Suprapubic skin (tissue), 4 donors: Measurements from ENCODE around the gene CCDC8. TPM values are rescaled to one million over a fixed set of nuclear protein-coding genes. Genes with fewer than 3 reads are reported as not detected.
A peak's percentile ranks its signal among the peaks of the same experiment; 100 is the strongest.

Source experiments
- DNase-seq, 2 donors: peaks; one replicate each; pipeline ENCODE4 v3.0.0-alpha.2; 2019; ENCODE audit warnings: low spot score in 2 of 2
- H3K27ac ChIP-seq: fragments of 200-600 bp; sonication (generic); one replicate; pipeline ENCODE4 v1.5.1; 2019
- H3K27me3 ChIP-seq: fragments of 200-600 bp; sonication (generic); one replicate; pipeline ENCODE4 v1.5.1; 2019
- H3K36me3 ChIP-seq: fragments of 200-600 bp; sonication (generic); one replicate; pipeline ENCODE4 v1.5.1; 2019
- H3K4me1 ChIP-seq: fragments of 200-600 bp; sonication (generic); one replicate; pipeline ENCODE4 v1.5.1; 2019
- H3K4me3 ChIP-seq: fragments of 200-600 bp; sonication (generic); one replicate; pipeline ENCODE4 v1.5.1; 2019; ENCODE audit warnings: mild to moderate bottlenecking
- H3K9me3 ChIP-seq: fragments of 200-600 bp; sonication (generic); one replicate; pipeline ENCODE4 v1.5.1; 2019
- EP300 ChIP-seq: sonication (generic); formaldehyde crosslinking; IDR thresholded peaks from one replicate; pipeline ENCODE4 v1.6.1; 2017; ENCODE audit warnings: antibody characterized with exemption
- POLR2A ChIP-seq, 2 donors: fragments of 450-650 bp; IDR thresholded peaks; one replicate each; pipeline ENCODE4 v1.6.1; 2017; ENCODE audit warnings: antibody characterized with exemption in 2 of 2, mild to moderate bottlenecking in 2 of 2, moderate library complexity in 2 of 2
- POLR2AphosphoS5 ChIP-seq, 3 donors: sonication (generic); formaldehyde crosslinking; IDR thresholded peaks; one replicate each; pipeline ENCODE4 v1.6.1; 2017; ENCODE audit warnings: antibody characterized with exemption in 3 of 3
- WGBS: methylation state at CpG from one replicate; pipeline ENCODE4 v1.1.5; 2018; 5-methylcytosine and 5-hydroxymethylcytosine counted together
- total RNA-seq, 4 donors: library from RNA; depleted of rRNA; stranded (reverse); fragments of >200 nt; gene quantifications; one replicate each; pipeline ENCODE4 v1.1.0, GENCODE V29; 2016
- TF ChIP-seq, protein P1 (sequence below), 2 donors: fragments of 200-600 bp in 1 of 2; fragments of 450-650 bp in 1 of 2; sonication (generic) in 1 of 2; IDR thresholded peaks; one replicate each; pipeline ENCODE4 v1.5.1; 2016 to 2019; ENCODE audit warnings: antibody characterized with exemption in 2 of 2, mild to moderate bottlenecking in 1 of 2, moderate library complexity in 1 of 2

Gene CCDC8
- total RNA-seq, 4 donors from 2014 or later: 1.6 to 6.5 (median 3.3) TPM

DNA sequence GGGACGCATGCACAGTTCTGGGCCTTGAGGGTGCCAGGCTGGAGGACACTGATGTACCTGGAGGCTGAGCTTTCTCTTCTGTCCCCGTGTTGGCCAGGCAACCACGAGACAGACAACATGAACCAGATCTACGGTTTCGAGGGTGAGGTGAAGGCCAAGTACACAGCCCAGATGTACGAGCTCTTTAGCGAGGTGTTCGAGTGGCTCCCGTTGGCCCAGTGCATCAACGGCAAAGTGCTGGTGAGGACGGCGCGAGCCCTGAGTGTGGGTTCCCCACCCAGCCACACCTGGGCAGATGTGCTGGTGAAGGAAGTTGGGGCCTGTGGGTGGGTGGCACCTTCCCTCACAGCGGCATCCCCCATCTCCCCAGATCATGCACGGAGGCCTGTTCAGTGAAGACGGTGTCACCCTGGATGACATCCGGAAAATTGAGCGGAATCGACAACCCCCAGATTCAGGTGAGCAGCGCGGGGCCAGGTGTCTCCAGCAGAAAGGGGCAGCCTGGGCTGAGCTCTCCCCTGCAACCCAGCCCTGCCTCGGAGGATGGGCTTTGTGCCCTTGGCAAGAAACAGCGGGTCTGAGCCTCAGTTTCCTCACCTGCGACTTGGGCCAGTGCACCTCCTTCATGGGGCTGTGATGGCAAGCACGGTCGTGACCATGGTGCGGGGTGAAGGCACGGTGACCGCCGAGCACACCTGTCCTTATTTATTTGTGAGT is 26.2 kb downstream of the CCDC8 start:
- H3K9me3 ChIP-seq: no peaks in the 10 kb centered on the region
- H3K4me1 ChIP-seq: peaks cover 9% of the 10 kb centered on the region
- H3K27ac ChIP-seq: no peak overlapping the region
- 96% methylated on average over 22 of the region's 30 CpGs for WGBS
- no peaks in the 10 kb centered on the region for H3K27me3 ChIP-seq
- no peak overlapping the region for H3K4me3 ChIP-seq
- DNase-seq: peak in 1 of 2 donors; percentile 49
- TF ChIP-seq, protein P1, sequence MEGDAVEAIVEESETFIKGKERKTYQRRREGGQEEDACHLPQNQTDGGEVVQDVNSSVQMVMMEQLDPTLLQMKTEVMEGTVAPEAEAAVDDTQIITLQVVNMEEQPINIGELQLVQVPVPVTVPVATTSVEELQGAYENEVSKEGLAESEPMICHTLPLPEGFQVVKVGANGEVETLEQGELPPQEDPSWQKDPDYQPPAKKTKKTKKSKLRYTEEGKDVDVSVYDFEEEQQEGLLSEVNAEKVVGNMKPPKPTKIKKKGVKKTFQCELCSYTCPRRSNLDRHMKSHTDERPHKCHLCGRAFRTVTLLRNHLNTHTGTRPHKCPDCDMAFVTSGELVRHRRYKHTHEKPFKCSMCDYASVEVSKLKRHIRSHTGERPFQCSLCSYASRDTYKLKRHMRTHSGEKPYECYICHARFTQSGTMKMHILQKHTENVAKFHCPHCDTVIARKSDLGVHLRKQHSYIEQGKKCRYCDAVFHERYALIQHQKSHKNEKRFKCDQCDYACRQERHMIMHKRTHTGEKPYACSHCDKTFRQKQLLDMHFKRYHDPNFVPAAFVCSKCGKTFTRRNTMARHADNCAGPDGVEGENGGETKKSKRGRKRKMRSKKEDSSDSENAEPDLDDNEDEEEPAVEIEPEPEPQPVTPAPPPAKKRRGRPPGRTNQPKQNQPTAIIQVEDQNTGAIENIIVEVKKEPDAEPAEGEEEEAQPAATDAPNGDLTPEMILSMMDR (IDR thresholded peaks at IDR 0.05): no peak
- TF ChIP-seq EP300 (no peak), POLR2AphosphoS5 (IDR thresholded peaks at IDR 0.05) (no peak), POLR2A (IDR thresholded peaks at IDR 0.05) (no peak)
- peaks cover 85% of the 10 kb centered on the region for H3K36me3 ChIP-seq

DNA sequence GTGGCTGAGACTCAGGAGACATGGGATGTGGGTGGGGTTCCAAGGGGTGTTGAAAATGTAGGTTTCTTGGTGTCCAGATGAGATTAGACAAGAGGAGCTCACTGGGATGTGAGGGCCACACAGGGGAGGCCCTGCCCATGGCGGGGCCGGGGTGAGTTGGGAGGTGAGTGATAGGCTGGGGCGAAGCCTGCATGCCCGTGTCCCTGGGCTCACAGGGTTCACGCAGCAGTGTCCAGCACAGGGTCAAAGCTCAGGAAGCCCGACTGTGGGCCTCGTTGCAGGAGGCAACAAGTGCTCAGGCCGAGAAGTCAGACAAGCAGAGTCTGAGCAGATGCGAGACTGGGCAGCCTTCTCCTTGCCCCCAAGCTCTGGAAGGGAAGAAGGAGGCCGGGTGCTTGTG is 27.2 kb downstream of the CCDC8 start:
- H3K36me3 ChIP-seq: peaks cover 82% of the 10 kb centered on the region
- no peaks in the 10 kb centered on the region for H3K9me3 ChIP-seq
- no peak overlapping the region for H3K4me3 ChIP-seq
- H3K27me3 ChIP-seq: no peaks in the 10 kb centered on the region
- peak; percentile 26 to 46 for DNase-seq
- no peak for TF ChIP-seq EP300
- no peak for TF ChIP-seq POLR2AphosphoS5 (IDR thresholded peaks at IDR 0.05)
- no peak for TF ChIP-seq POLR2A (IDR thresholded peaks at IDR 0.05)
- TF ChIP-seq, protein P1 (IDR thresholded peaks at IDR 0.05): no peak
- H3K4me1 ChIP-seq: peaks cover 7% of the 10 kb centered on the region
- 92% methylated on average over 10 of the region's 10 CpGs for WGBS
- H3K27ac ChIP-seq: peak overlapping the region; percentile 2

DNA sequence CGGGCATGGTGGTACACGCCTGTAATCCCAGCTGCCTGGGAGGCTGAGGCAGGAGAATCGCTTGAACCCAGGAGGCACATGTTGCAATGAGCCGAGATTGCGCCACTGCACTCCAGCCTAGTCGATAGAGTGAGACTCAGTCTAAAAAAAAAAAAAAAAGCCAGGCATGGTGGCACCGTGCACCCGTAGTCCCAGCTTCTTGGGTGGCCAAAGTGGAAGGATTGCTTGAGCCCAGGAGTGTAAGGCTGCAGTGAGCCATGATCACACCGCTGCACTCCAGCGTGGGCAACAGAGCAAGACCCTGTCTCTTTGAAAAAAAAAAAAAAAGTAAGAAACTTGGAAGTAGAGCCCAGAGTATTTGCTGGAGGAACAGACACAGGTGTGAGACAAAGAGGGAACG is 27.7 kb downstream of the CCDC8 start:
- DNase-seq: peak; percentile 31 to 37

DNA sequence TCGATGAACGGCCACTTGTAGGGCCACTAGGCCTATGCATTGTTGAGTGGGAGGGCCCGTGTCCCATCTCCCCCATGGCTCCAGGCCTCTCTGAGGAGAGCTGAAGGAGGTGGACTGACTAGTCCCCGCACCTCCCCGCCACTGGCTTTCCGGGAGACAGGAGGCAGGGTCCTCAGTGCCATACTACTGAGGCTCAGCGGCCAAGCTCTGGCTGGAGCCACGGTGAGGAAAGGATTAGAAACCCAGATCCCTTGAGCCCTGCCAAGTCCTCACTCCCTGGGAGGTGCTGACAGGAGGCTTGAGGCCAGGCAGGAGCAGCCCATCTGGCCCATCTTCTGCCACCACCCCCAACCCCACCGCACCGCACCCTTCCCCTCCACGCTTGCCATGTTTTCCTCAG is 29.0 kb downstream of the CCDC8 start:
- 83% methylated on average over 6 of the region's 11 CpGs for WGBS

More for the DNA sequence above, 27.7 kb downstream of the CCDC8 start:
- WGBS: 68% methylated on average over 11 of the region's 11 CpGs
- TF ChIP-seq POLR2A (IDR thresholded peaks at IDR 0.05) (no peak), POLR2AphosphoS5 (IDR thresholded peaks at IDR 0.05) (no peak), EP300 (no peak)
- TF ChIP-seq, protein P1 (IDR thresholded peaks at IDR 0.05): no peak
- Histone ChIP-seq H3K27me3 (no peaks in the 10 kb centered on the region), H3K36me3 (peaks cover 77% of the 10 kb centered on the region), H3K9me3 (no peaks in the 10 kb centered on the region), H3K4me1 (peaks cover 7% of the 10 kb centered on the region), H3K27ac (no peak overlapping the region), H3K4me3 (no peak overlapping the region)

DNA sequence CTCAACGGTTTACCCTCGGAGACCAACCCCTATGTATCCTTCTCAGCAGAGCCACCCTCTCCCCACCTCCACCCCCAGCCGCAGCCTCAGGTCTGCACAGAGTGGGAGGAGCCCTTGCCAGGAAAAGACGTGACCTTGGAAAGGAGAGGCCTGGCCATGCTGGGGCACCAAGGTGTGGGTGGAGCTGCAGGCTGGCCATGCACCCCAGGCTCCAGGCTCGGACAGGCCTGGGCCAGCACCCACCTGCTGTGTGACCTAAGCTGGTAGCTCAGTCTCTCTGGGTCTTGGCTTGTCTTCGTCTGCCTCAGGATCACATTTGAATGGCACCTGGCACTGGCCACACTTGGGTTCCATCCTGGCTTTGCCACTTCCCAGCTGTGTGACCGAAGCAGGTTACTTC is 29.5 kb downstream of the CCDC8 start:
- peak; percentile 38 to 46 for DNase-seq

More for the DNA sequence above, 29.0 kb downstream of the CCDC8 start:
- no peaks in the 10 kb centered on the region for H3K27me3 ChIP-seq
- H3K36me3 ChIP-seq: peaks cover 76% of the 10 kb centered on the region
- peaks cover 7% of the 10 kb centered on the region for H3K4me1 ChIP-seq
- H3K9me3 ChIP-seq: no peaks in the 10 kb centered on the region
- TF ChIP-seq POLR2AphosphoS5 (IDR thresholded peaks at IDR 0.05) (no peak), EP300 (no peak), POLR2A (IDR thresholded peaks at IDR 0.05) (no peak)
- TF ChIP-seq, protein P1 (IDR thresholded peaks at IDR 0.05): no peak
- no peak overlapping the region for H3K4me3 ChIP-seq
- peak; percentile 46 to 56 for DNase-seq
- no peak overlapping the region for H3K27ac ChIP-seq

More for the DNA sequence above, 29.5 kb downstream of the CCDC8 start:
- no peak for TF ChIP-seq POLR2A (IDR thresholded peaks at IDR 0.05)
- TF ChIP-seq POLR2AphosphoS5 (IDR thresholded peaks at IDR 0.05): no peak
- TF ChIP-seq, protein P1 (IDR thresholded peaks at IDR 0.05): no peak
- TF ChIP-seq EP300: no peak
- no peaks in the 10 kb centered on the region for H3K27me3 ChIP-seq
- H3K4me1 ChIP-seq: peaks cover 12% of the 10 kb centered on the region
- no peak overlapping the region for H3K4me3 ChIP-seq
- H3K36me3 ChIP-seq: peaks cover 74% of the 10 kb centered on the region
- no peaks in the 10 kb centered on the region for H3K9me3 ChIP-seq
- WGBS: 86% methylated on average over 5 of the region's 7 CpGs
- no peak overlapping the region for H3K27ac ChIP-seq
